Spleen (tissue), 7 donors: Measurements from ENCODE around the gene GALNT17.

Experiments used
- CTCF ChIP-seq, 11 experiments: fragments of 200-600 bp in 7 of 11; fragments of 450-650 bp in 4 of 11; sonication (generic) in 4 of 11; IDR thresholded peaks in 8 of 11; conservative IDR thresholded peaks in 3 of 11; 1 replicate in 7 of 11; 2 replicates in 4 of 11; pipeline versions ENCODE4 v1.4.0 to v1.8.0; 2016 to 2021; ENCODE audit warnings: antibody characterized with exemption in 11 of 11, inconsistent platforms in 4 of 11, mild to moderate bottlenecking in 1 of 11
- POLR2A ChIP-seq, 3 donors: fragments of 450-650 bp; IDR thresholded peaks; one replicate each; pipeline ENCODE4 v1.5.1; 2017; ENCODE audit warnings: antibody characterized with exemption in 3 of 3, mild to moderate bottlenecking in 1 of 3
- POLR2AphosphoS5 ChIP-seq, 3 donors: sonication (generic); formaldehyde crosslinking; IDR thresholded peaks; one replicate each; pipeline ENCODE4 v1.5.1; 2017; ENCODE audit warnings: antibody characterized with exemption in 3 of 3
- donor health status: DM: no; HTN: no; CAD: no; lungs with moderate emphysema.
- donor health status: DM: no; HTN: no; CAD: no.
- donor health status: DM: no; HTN: no; CAD: no.

DNA sequence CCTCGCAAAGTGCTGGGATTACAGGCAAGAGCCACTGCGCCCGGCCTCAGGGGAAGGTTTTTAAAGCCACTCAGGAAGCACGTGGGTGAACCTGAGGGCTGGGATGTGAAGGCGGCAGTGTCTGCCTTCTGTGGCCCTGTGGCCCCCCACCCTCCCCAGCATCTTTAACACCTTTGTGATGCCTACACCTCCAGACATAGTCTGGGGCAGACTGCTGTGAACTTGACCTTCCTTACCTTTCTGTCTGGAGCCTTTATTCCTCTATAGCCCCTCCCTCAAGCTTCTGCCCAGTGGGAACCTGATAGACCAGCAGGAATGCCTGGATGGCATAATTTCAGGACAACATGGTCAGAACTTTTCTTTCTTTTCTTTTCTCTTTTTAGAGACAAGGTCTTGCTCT lies 550.2 kb downstream of the GALNT17 start:
- no peak for TF ChIP-seq CTCF (IDR thresholded peaks at IDR 0.05 in 8 of 11, conservative IDR thresholded peaks at IDR 0.05 in 3 of 11)
- no peak for TF ChIP-seq POLR2AphosphoS5 (IDR thresholded peaks at IDR 0.05)
- no peak for TF ChIP-seq POLR2A (IDR thresholded peaks at IDR 0.05)
